CD4-positive, alpha-beta T cell (primary cell): ENCODE results near the gene TCF7L2. TPM values are rescaled to one million over a fixed set of nuclear protein-coding genes. Genes with fewer than 3 reads are reported as not detected.

Source experiments
- ATAC-seq: fragments of 200-7000 bp; cut with Tn5 transposase; one replicate; pipeline ENCODE4 v1.10.0; 2022; ENCODE audit warnings: mild to moderate bottlenecking; ENCODE audit not compliant: poor library complexity
- CTCF ChIA-PET: fragments of 350-600 bp; sonication (Branson Sonifier 250); formaldehyde crosslinking; loops from one replicate; lab custom pipeline; 2021; ENCODE audit warnings: antibody characterized with exemption, inconsistent platforms; lab: Charles Lee
- POLR2A ChIA-PET: fragments of 350-600 bp; sonication (Branson Sonifier 250); formaldehyde crosslinking; loops from one replicate; lab custom pipeline; 2021; ENCODE audit warnings: antibody characterized with exemption, inconsistent platforms; lab: Charles Lee
- DNase-seq, 14 experiments: peaks; one replicate each; pipeline ENCODE4 v3.0.0-alpha.2; 2013 to 2020; ENCODE audit warnings: mixed read lengths in 2 of 14
- H3K27ac ChIP-seq, 2 donors: one replicate each; pipeline versions ENCODE4 v1.5.1 to v1.7.0; 2013; ENCODE audit warnings: low read length in 2 of 2, low read depth in 1 of 2, mild to moderate bottlenecking in 1 of 2
- H3K27me3 ChIP-seq, 2 experiments: 1 replicate in 1 of 2; 2 replicates in 1 of 2; pipeline versions ENCODE4 v1.6.1 to v1.7.0; 2013; ENCODE audit warnings: low read length in 2 of 2, control low read depth in 1 of 2, mild to moderate bottlenecking in 1 of 2, moderate library complexity in 1 of 2; ENCODE audit not compliant: insufficient read depth in 2 of 2, control insufficient read depth in 1 of 2
- H3K36me3 ChIP-seq: one replicate; pipeline ENCODE4 v1.6.1; 2013; ENCODE audit warnings: low read length, control low read depth; ENCODE audit not compliant: insufficient read depth
- H3K4me1 ChIP-seq: one replicate; pipeline ENCODE4 v1.6.1; 2013; ENCODE audit warnings: low read length, control low read depth; ENCODE audit not compliant: insufficient read depth
- H3K4me3 ChIP-seq: one replicate; pipeline ENCODE4 v1.5.1; 2013; ENCODE audit warnings: mild to moderate bottlenecking, low read length, moderate library complexity
- H3K9me3 ChIP-seq, 2 experiments: 1 replicate in 1 of 2; 2 replicates in 1 of 2; pipeline versions ENCODE4 v1.6.1 to v1.7.0; 2013; ENCODE audit warnings: low read length in 2 of 2, mild to moderate bottlenecking in 2 of 2, control low read depth in 1 of 2, moderate library complexity in 1 of 2; ENCODE audit not compliant: control insufficient read depth in 1 of 2, insufficient read depth in 1 of 2
- H3K27ac Mint-ChIP-seq: one replicate; pipeline ENCODE4 v1.8.0; 2020; ENCODE audit warnings: mixed read lengths
- H3K27me3 Mint-ChIP-seq: one replicate; pipeline ENCODE4 v1.8.0; 2021; ENCODE audit warnings: mixed read lengths
- H3K36me3 Mint-ChIP-seq: one replicate; pipeline ENCODE4 v1.8.0; 2021; ENCODE audit warnings: low read depth, mixed read lengths
- H3K4me1 Mint-ChIP-seq: one replicate; pipeline ENCODE4 v1.8.0; 2021; ENCODE audit warnings: low read depth, mixed read lengths
- H3K4me3 Mint-ChIP-seq: one replicate; pipeline ENCODE4 v1.8.0; 2020; ENCODE audit warnings: mild to moderate bottlenecking, mixed read lengths
- H3K9me3 Mint-ChIP-seq: one replicate; pipeline ENCODE4 v1.8.0; 2020; ENCODE audit warnings: mixed read lengths
- CTCF ChIP-seq: fragments of 200-600 bp; IDR thresholded peaks from one replicate; pipeline ENCODE4 v1.8.0; 2022; ENCODE audit warnings: antibody characterized with exemption, mild to moderate bottlenecking
- intact Hi-C, 2 experiments: fragments of 100-400 bp; cut with DNase I in 1 of 2; cut with micrococcal nuclease in 1 of 2; formaldehyde crosslinking; loops; one replicate each; pipeline versions ENCODE4 v1.15.1 to v1.9.0; 2023 to 2025; cut with DNase I, micrococcal nuclease
- total RNA-seq, 174 experiments: library from RNA in 2 of 174; stranded (reverse) in 2 of 174; gene quantifications; one replicate each; pipeline ENCODE4 v1.2.3 and lab custom pipeline; 2021 to 2026

The TCF7L2 gene
- total RNA-seq, 2 experiments from 2014 or later, result 4.2 to 4.4 TPM

GRCh38 chr10:112962343-112962742 lies 12.3 kb downstream of the TCF7L2 start:
- H3K27ac ChIP-seq, result no peak overlapping the region
- H3K4me1 Mint-ChIP-seq, result no peaks in the 10 kb centered on the region
- peaks cover 12% of the 10 kb centered on the region for H3K27me3 Mint-ChIP-seq
- no peak for TF ChIP-seq CTCF
- no peak overlapping the region for H3K4me3 ChIP-seq
- H3K27ac Mint-ChIP-seq, result no peak overlapping the region
- CTCF ChIA-PET, result no interaction called here
- H3K36me3 ChIP-seq, result no peaks in the 10 kb centered on the region
- no peaks in the 10 kb centered on the region for H3K27me3 ChIP-seq
- H3K9me3 Mint-ChIP-seq, result no peaks in the 10 kb centered on the region
- H3K4me3 Mint-ChIP-seq, result no peak overlapping the region
- no peaks in the 10 kb centered on the region for H3K4me1 ChIP-seq
- no peaks in the 10 kb centered on the region for H3K36me3 Mint-ChIP-seq
- POLR2A ChIA-PET, result no interaction called here
- H3K9me3 ChIP-seq, result no peaks in the 10 kb centered on the region
- ATAC-seq, result no peak
- intact Hi-C loops, result no loop called here
- no peak for DNase-seq

GRCh38 chr10:112963835-112964234 lies 13.8 kb downstream of the TCF7L2 start:
- Histone ChIP-seq H3K4me3 (no peak overlapping the region), H3K27me3 (no peaks in the 10 kb centered on the region), H3K27ac (no peak overlapping the region), H3K9me3 (no peaks in the 10 kb centered on the region), H3K36me3 (no peaks in the 10 kb centered on the region), H3K4me1 (no peaks in the 10 kb centered on the region)
- intact Hi-C loops, result no loop called here
- no peak overlapping the region for H3K27ac Mint-ChIP-seq
- ChIA-PET CTCF (no interaction called here), POLR2A (no interaction called here)
- H3K27me3 Mint-ChIP-seq, result peaks cover 5% of the 10 kb centered on the region
- TF ChIP-seq CTCF, result no peak
- no peaks in the 10 kb centered on the region for H3K36me3 Mint-ChIP-seq
- no peak overlapping the region for H3K4me3 Mint-ChIP-seq
- H3K4me1 Mint-ChIP-seq, result no peaks in the 10 kb centered on the region
- no peak for DNase-seq
- no peak for ATAC-seq
- H3K9me3 Mint-ChIP-seq, result no peaks in the 10 kb centered on the region

GRCh38 chr10:112964482-112964881 lies 14.4 kb downstream of the TCF7L2 start:
- no peak for DNase-seq
- no peak for ATAC-seq
- H3K36me3 ChIP-seq, result no peaks in the 10 kb centered on the region
- H3K27ac ChIP-seq, result no peak overlapping the region
- no peak for TF ChIP-seq CTCF
- CTCF ChIA-PET, result no interaction called here
- intact Hi-C loops, result no loop called here
- H3K27me3 ChIP-seq, result no peaks in the 10 kb centered on the region
- Mint-ChIP-seq H3K9me3 (no peaks in the 10 kb centered on the region), H3K27ac (no peak overlapping the region), H3K27me3 (peaks cover 5% of the 10 kb centered on the region), H3K36me3 (no peaks in the 10 kb centered on the region), H3K4me3 (no peak overlapping the region), H3K4me1 (no peaks in the 10 kb centered on the region)
- H3K4me3 ChIP-seq, result no peak overlapping the region
- POLR2A ChIA-PET, result no interaction called here
- H3K4me1 ChIP-seq, result no peaks in the 10 kb centered on the region
- H3K9me3 ChIP-seq, result no peaks in the 10 kb centered on the region
